Mesothelial cell of epicardium (in vitro differentiated cells): ENCODE measurements around the gene KIFC3. TPM values are rescaled to one million over a fixed set of nuclear protein-coding genes. Genes with fewer than 3 reads are reported as not detected.

ENCODE experiments used
- DNase-seq, 2 experiments: peaks; one replicate each; pipeline ENCODE4 v3.0.0; 2021; ENCODE audit warnings: low spot score in 2 of 2; ENCODE audit not compliant: unreplicated experiment in 2 of 2
- H3K27ac Mint-ChIP-seq: 2 replicates; pipeline ENCODE4 v1.8.0; 2021; ENCODE audit warnings: mixed read lengths
- H3K27me3 Mint-ChIP-seq: 2 replicates; pipeline ENCODE4 v1.8.0; 2021; ENCODE audit warnings: low read depth, mixed read lengths
- H3K36me3 Mint-ChIP-seq: 2 replicates; pipeline ENCODE4 v1.8.0; 2021; ENCODE audit warnings: mixed read lengths
- H3K4me1 Mint-ChIP-seq: 2 replicates; pipeline ENCODE4 v1.8.0; 2021; ENCODE audit warnings: mixed read lengths
- H3K4me3 Mint-ChIP-seq: 2 replicates; pipeline ENCODE4 v1.8.0; 2021; ENCODE audit warnings: mild to moderate bottlenecking, moderate library complexity, mixed read lengths
- H3K9me3 Mint-ChIP-seq: 2 replicates; pipeline ENCODE4 v1.8.0; 2021; ENCODE audit warnings: mixed read lengths
- CTCF ChIP-seq: fragments of 200-600 bp; sonication (generic); IDR thresholded peaks from one replicate; pipeline ENCODE4 v1.5.0; 2021; ENCODE audit warnings: antibody characterized with exemption; ENCODE audit not compliant: unreplicated experiment
- total RNA-seq: library from RNA; stranded (reverse); gene quantifications from 3 replicates; pipeline ENCODE4 v1.2.1, GENCODE V29; 2021

Gene KIFC3
- total RNA-seq, 1 donor from 2014 or later, result 38.7 TPM

GRCh38 chr16:57757883-57758282, 44.4 kb downstream of the KIFC3 start:
- Mint-ChIP-seq H3K27me3 (no peaks in the 10 kb centered on the region), H3K36me3 (peaks cover 10% of the 10 kb centered on the region), H3K27ac (no peak overlapping the region), H3K4me3 (no peak overlapping the region), H3K9me3 (no peaks in the 10 kb centered on the region), H3K4me1 (peaks cover 9% of the 10 kb centered on the region)
- no peak for DNase-seq
- TF ChIP-seq CTCF, result no peak

- no peak overlapping the region for H3K4me3 Mint-ChIP-seq
- H3K36me3 Mint-ChIP-seq, result peaks cover 10% of the 10 kb centered on the region
- H3K27ac Mint-ChIP-seq, result no peak overlapping the region
- H3K4me1 Mint-ChIP-seq, result peaks cover 9% of the 10 kb centered on the region
- H3K9me3 Mint-ChIP-seq, result no peaks in the 10 kb centered on the region
- peak; percentile 97 for TF ChIP-seq CTCF
- DNase-seq, result peak; percentile 70 to 92
- no peaks in the 10 kb centered on the region for H3K27me3 Mint-ChIP-seq
Observed at GRCh38 chr16:57757326-57757786, 44.9 kb downstream of the KIFC3 start.

- H3K4me1 Mint-ChIP-seq, result peaks cover 9% of the 10 kb centered on the region
- TF ChIP-seq CTCF, result no peak
- no peaks in the 10 kb centered on the region for H3K27me3 Mint-ChIP-seq
- no peak overlapping the region for H3K4me3 Mint-ChIP-seq
- no peak for DNase-seq
- no peaks in the 10 kb centered on the region for H3K9me3 Mint-ChIP-seq
- H3K27ac Mint-ChIP-seq, result no peak overlapping the region
- H3K36me3 Mint-ChIP-seq, result peaks cover 13% of the 10 kb centered on the region
Observed at GRCh38 chr16:57756424-57757325, 45.6 kb downstream of the KIFC3 start.

- Mint-ChIP-seq H3K27ac (no peak overlapping the region), H3K4me1 (peaks cover 9% of the 10 kb centered on the region), H3K9me3 (no peaks in the 10 kb centered on the region), H3K4me3 (no peak overlapping the region), H3K27me3 (no peaks in the 10 kb centered on the region), H3K36me3 (peaks cover 14% of the 10 kb centered on the region)
- no peak for DNase-seq
- no peak for TF ChIP-seq CTCF
Observed at GRCh38 chr16:57755726-57756423, 46.4 kb downstream of the KIFC3 start.

GRCh38 chr16:57755061-57755684, 47.1 kb downstream of the KIFC3 start:
- Mint-ChIP-seq H3K27ac (no peak overlapping the region), H3K36me3 (peaks cover 14% of the 10 kb centered on the region), H3K4me3 (no peak overlapping the region), H3K27me3 (no peaks in the 10 kb centered on the region), H3K9me3 (no peaks in the 10 kb centered on the region), H3K4me1 (peaks cover 9% of the 10 kb centered on the region)
- DNase-seq, result no peak
- TF ChIP-seq CTCF, result no peak
